NAMALWA (cell line): ENCODE data around the gene UAP1L1.

ENCODE experiments used
- DNase-seq: peaks from one replicate; pipeline ENCODE4 v3.0.0-alpha.2; 2015; ENCODE audit warnings: low spot score

Gene UAP1L1

GRCh38 chr9:137076636-137077009 lies 694 bp upstream of the UAP1L1 start:
- no peak for DNase-seq

- peak; percentile 47 for DNase-seq
These were observed 709 bp downstream of the UAP1L1 start for GRCh38 chr9:137077758-137078693.

GRCh38 chr9:137078701-137079400 lies 1.5 kb downstream of the UAP1L1 start:
- DNase-seq, result no peak

GRCh38 chr9:137079401-137079787 lies 2.1 kb downstream of the UAP1L1 start:
- no peak for DNase-seq

- no peak for DNase-seq
These were observed 3.2 kb downstream of the UAP1L1 start for GRCh38 chr9:137080260-137081122.

GRCh38 chr9:137082222-137082924 lies 5.1 kb downstream of the UAP1L1 start:
- no peak for DNase-seq

- no peak for DNase-seq
These were observed 5.6 kb downstream of the UAP1L1 start for GRCh38 chr9:137082925-137083290.

GRCh38 chr9:137083394-137084004 lies 6.2 kb downstream of the UAP1L1 start:
- DNase-seq, result no peak

- no peak for DNase-seq
These were observed 7.2 kb downstream of the UAP1L1 start for GRCh38 chr9:137084526-137084925.

GRCh38 chr9:137085920-137086530 lies 8.7 kb downstream of the UAP1L1 start:
- peak; percentile 45 for DNase-seq

- DNase-seq, result peak; percentile 99
These were observed 9.5 kb downstream of the UAP1L1 start, which contains the start of gene MAN1B1 for GRCh38 chr9:137086531-137087408. Gene MAN1B1, plus strand, starts transcription at chr9:137086985. Its CDS starts 15 bp downstream, at chr9:137087000.

- no peak for DNase-seq
These were observed 10.2 kb downstream of the UAP1L1 start for GRCh38 chr9:137087409-137087925.

GRCh38 chr9:137088121-137088520 lies 10.8 kb downstream of the UAP1L1 start:
- no peak for DNase-seq

- no peak for DNase-seq
These were observed 12.1 kb downstream of the UAP1L1 start for GRCh38 chr9:137089232-137089947.

GRCh38 chr9:137095664-137096517 lies 18.6 kb downstream of the UAP1L1 start:
- peak; percentile 70 for DNase-seq

- no peak for DNase-seq
These were observed 19.6 kb downstream of the UAP1L1 start for GRCh38 chr9:137096785-137097546.
